Spleen (tissue), 7 donors: ENCODE data around the gene C1orf232.

ENCODE experiments used
- POLR2A ChIP-seq, 3 donors: fragments of 450-650 bp; IDR thresholded peaks; one replicate each; pipeline ENCODE4 v1.5.1; 2017; ENCODE audit warnings: antibody characterized with exemption in 3 of 3, mild to moderate bottlenecking in 1 of 3
- TF ChIP-seq, protein P1 (sequence below), 11 experiments: fragments of 200-600 bp in 7 of 11; fragments of 450-650 bp in 4 of 11; sonication (generic) in 4 of 11; IDR thresholded peaks in 8 of 11; conservative IDR thresholded peaks in 3 of 11; 1 replicate in 7 of 11; 2 replicates in 4 of 11; pipeline versions ENCODE4 v1.4.0 to v1.8.0; 2016 to 2021; ENCODE audit warnings: antibody characterized with exemption in 11 of 11, inconsistent platforms in 4 of 11, mild to moderate bottlenecking in 1 of 11
- donor health status: DM: no; HTN: no; CAD: no; lungs with moderate emphysema.
- donor health status: DM: no; HTN: no; CAD: no.
- donor health status: DM: no; HTN: no; CAD: no.

DNA sequence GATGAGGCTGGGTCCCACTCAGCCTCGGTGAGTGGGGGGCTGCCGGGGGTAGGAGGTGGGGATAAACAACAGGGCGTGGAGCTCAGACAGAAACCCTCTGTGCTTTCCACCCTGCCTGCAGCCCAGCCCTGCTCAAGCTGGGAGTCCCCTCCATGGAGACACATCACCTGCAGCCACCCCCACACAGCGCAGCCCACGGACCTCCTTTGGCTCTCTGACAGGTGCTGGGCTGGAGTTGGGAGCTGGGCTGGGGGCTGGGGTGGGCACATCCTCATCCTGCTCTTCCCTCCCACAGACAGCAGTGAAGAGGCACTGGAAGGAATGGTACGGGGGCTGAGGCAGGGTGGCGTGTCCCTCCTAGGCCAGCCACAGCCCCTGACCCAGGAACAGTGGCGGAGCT is 19.7 kb upstream of the C1orf232 start:
- TF ChIP-seq, protein P1, sequence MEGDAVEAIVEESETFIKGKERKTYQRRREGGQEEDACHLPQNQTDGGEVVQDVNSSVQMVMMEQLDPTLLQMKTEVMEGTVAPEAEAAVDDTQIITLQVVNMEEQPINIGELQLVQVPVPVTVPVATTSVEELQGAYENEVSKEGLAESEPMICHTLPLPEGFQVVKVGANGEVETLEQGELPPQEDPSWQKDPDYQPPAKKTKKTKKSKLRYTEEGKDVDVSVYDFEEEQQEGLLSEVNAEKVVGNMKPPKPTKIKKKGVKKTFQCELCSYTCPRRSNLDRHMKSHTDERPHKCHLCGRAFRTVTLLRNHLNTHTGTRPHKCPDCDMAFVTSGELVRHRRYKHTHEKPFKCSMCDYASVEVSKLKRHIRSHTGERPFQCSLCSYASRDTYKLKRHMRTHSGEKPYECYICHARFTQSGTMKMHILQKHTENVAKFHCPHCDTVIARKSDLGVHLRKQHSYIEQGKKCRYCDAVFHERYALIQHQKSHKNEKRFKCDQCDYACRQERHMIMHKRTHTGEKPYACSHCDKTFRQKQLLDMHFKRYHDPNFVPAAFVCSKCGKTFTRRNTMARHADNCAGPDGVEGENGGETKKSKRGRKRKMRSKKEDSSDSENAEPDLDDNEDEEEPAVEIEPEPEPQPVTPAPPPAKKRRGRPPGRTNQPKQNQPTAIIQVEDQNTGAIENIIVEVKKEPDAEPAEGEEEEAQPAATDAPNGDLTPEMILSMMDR (IDR thresholded peaks at IDR 0.05 in 8 of 11, conservative IDR thresholded peaks at IDR 0.05 in 3 of 11) = no peak
- no peak for TF ChIP-seq POLR2A (IDR thresholded peaks at IDR 0.05)
